Sigmoid colon (tissue), 4 donors: ENCODE data around the gene TTC33.

Source experiments
- POLR2A ChIP-seq, 2 donors: fragments of 450-650 bp; IDR thresholded peaks; one replicate each; pipeline ENCODE4 v1.6.1; 2016; ENCODE audit warnings: antibody characterized with exemption in 2 of 2, mild to moderate bottlenecking in 2 of 2, moderate library complexity in 2 of 2
- POLR2AphosphoS5 ChIP-seq, 4 donors: sonication (generic); formaldehyde crosslinking; IDR thresholded peaks; one replicate each; pipeline ENCODE4 v1.6.1; 2017; ENCODE audit warnings: antibody characterized with exemption in 4 of 4
- TF ChIP-seq, protein P1 (sequence below), 4 experiments: fragments of 450-650 bp in 3 of 4; fragments of 200-600 bp in 1 of 4; IDR thresholded peaks; one replicate each; pipeline ENCODE4 v1.5.1; 2016 to 2019; ENCODE audit warnings: antibody characterized with exemption in 4 of 4, mild to moderate bottlenecking in 3 of 4, moderate library complexity in 2 of 4

- TF ChIP-seq, protein P1, sequence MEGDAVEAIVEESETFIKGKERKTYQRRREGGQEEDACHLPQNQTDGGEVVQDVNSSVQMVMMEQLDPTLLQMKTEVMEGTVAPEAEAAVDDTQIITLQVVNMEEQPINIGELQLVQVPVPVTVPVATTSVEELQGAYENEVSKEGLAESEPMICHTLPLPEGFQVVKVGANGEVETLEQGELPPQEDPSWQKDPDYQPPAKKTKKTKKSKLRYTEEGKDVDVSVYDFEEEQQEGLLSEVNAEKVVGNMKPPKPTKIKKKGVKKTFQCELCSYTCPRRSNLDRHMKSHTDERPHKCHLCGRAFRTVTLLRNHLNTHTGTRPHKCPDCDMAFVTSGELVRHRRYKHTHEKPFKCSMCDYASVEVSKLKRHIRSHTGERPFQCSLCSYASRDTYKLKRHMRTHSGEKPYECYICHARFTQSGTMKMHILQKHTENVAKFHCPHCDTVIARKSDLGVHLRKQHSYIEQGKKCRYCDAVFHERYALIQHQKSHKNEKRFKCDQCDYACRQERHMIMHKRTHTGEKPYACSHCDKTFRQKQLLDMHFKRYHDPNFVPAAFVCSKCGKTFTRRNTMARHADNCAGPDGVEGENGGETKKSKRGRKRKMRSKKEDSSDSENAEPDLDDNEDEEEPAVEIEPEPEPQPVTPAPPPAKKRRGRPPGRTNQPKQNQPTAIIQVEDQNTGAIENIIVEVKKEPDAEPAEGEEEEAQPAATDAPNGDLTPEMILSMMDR (IDR thresholded peaks at IDR 0.05): no peak
- TF ChIP-seq POLR2AphosphoS5 (IDR thresholded peaks at IDR 0.05) (no peak), POLR2A (IDR thresholded peaks at IDR 0.05) (no peak)
Observed at GRCh38 chr5:40685193-40685592, 70.6 kb downstream of the TTC33 start.
